ENCODE measurements around the gene IL19. TPM values are rescaled to one million over a fixed set of nuclear protein-coding genes. Genes with fewer than 3 reads are reported as not detected.
A peak's percentile ranks its signal among the peaks of the same experiment; 100 is the strongest.
"Not testable (repeated sequence)": the region's sequence is repeated elsewhere in the genome, so short reads cannot be mapped to it uniquely, and the experiment has no call there.

Gene IL19
- total and polyA plus RNA-seq, 4 donors, result 0.10 to 0.68 (median 0.12) TPM; not detected in 1

DNA sequence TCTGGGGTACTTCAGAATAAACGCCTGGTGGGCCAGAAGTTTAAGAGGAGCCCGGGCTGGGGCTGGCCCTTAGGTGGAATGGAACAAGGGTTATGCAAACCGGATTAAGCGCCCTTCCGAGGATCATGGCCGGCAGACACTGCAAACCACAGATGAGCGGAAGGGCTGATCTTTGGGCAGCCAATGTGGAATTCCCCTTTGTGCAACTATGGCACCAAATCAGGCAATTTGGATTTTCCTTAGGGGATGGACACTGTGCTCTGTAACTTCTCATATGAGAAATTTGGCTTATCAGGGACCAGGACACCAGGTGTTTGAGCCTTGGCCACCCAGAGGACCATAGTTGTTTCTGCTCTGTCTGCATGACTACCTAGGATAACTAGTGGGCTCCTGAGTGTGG lies 7.5 kb downstream of the IL19 start:
- 92 to 95% methylated on average over 7 of the region's 7 CpGs for WGBS, 2 donors
- no peaks in the 10 kb centered on the region for H3K4me1 ChIP-seq (ENCODE audit: control insufficient read depth in 5 of 5, insufficient read depth in 5 of 5, low read length in 5 of 5)
- no peak overlapping the region for H3K27ac ChIP-seq (ENCODE audit: low read depth in 1 of 2, low read length in 1 of 2)
- no peaks in the 10 kb centered on the region for H3K9me3 ChIP-seq (ENCODE audit: control insufficient read depth in 4 of 4, insufficient read depth in 3 of 4, low read length in 3 of 4)
- H3K36me3 ChIP-seq (ENCODE audit: control insufficient read depth in 4 of 4, insufficient read depth in 4 of 4, low read length in 4 of 4), result no peaks in the 10 kb centered on the region
- H3K27me3 ChIP-seq (ENCODE audit: control insufficient read depth in 3 of 3, insufficient read depth in 3 of 3, low read length in 2 of 3), result no peaks in the 10 kb centered on the region
- TF ChIP-seq CTCF (IDR thresholded peaks at IDR 0.05; ENCODE audit: control extremely low read depth, extremely low read depth), result no peak
- no peak overlapping the region for H3K9ac ChIP-seq (ENCODE audit: insufficient read depth in 1 of 2, low read length in 2 of 2)
- no peak overlapping the region for H3K4me3 ChIP-seq
- DNase-seq (no peak), ATAC-seq (ENCODE audit: insufficient read depth, low FRiP score) (no peak)

DNA sequence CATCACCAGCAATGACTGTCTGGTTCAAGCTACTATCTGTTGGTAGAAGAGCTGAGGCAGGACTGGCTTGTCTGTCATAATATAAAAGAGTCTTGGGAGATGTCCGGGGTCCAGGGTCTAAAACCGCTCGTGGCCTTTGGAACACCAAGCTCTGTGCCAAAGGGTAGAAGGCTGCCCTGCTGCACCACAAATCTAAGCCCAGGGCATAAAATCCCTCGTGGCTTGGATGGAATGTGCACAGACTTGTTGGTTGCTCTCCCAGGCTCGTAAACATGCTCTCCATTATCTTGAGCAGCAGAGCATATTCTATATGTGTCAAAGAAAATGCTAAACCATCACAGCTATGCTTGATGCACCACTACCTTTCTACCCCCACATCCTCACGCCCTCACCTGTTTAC lies 8.3 kb downstream of the IL19 start:
- H3K4me3 ChIP-seq; H3K36me3 ChIP-seq (ENCODE audit: control insufficient read depth in 4 of 4, insufficient read depth in 4 of 4, low read length in 4 of 4); H3K4me1 ChIP-seq (ENCODE audit: control insufficient read depth in 5 of 5, insufficient read depth in 5 of 5, low read length in 5 of 5); H3K9me3 ChIP-seq (ENCODE audit: control insufficient read depth in 4 of 4, insufficient read depth in 3 of 4, low read length in 3 of 4); H3K27me3 ChIP-seq (ENCODE audit: control insufficient read depth in 3 of 3, insufficient read depth in 3 of 3, low read length in 2 of 3); DNase-seq; H3K27ac ChIP-seq (ENCODE audit: low read depth in 1 of 2, low read length in 1 of 2); ATAC-seq (ENCODE audit: insufficient read depth, low FRiP score); H3K9ac ChIP-seq (ENCODE audit: insufficient read depth in 1 of 2, low read length in 2 of 2): not testable (repeated sequence)
- WGBS, 2 donors, result 87 to 88% methylated on average over 6 of the region's 6 CpGs

GRCh38 chr1:206779638-206780037 lies 9.1 kb downstream of the IL19 start:
- Histone ChIP-seq H3K27me3 (ENCODE audit: control insufficient read depth in 3 of 3, insufficient read depth in 3 of 3, low read length in 2 of 3) (no peaks in the 10 kb centered on the region), H3K4me3 (peak overlapping the region; percentile 4), H3K9ac (ENCODE audit: insufficient read depth in 1 of 2, low read length in 2 of 2) (no peak overlapping the region), H3K9me3 (ENCODE audit: control insufficient read depth in 4 of 4, insufficient read depth in 3 of 4, low read length in 3 of 4) (no peaks in the 10 kb centered on the region), H3K27ac (ENCODE audit: low read depth in 1 of 2, low read length in 1 of 2) (no peak overlapping the region), H3K4me1 (ENCODE audit: control insufficient read depth in 5 of 5, insufficient read depth in 5 of 5, low read length in 5 of 5) (no peaks in the 10 kb centered on the region), H3K36me3 (ENCODE audit: control insufficient read depth in 4 of 4, insufficient read depth in 4 of 4, low read length in 4 of 4) (no peaks in the 10 kb centered on the region)
- 31 to 63% methylated on average over 2 of the region's 2 CpGs for WGBS, 2 donors
- DNase-seq (no peak), ATAC-seq (ENCODE audit: insufficient read depth, low FRiP score) (no peak)
- no peak for TF ChIP-seq CTCF (IDR thresholded peaks at IDR 0.05; ENCODE audit: control extremely low read depth, extremely low read depth)

GRCh38 chr1:206782448-206782847 lies 11.9 kb downstream of the IL19 start:
- Histone ChIP-seq H3K4me3 (no peak overlapping the region), H3K27ac (ENCODE audit: low read depth in 1 of 2, low read length in 1 of 2) (no peak overlapping the region), H3K4me1 (ENCODE audit: control insufficient read depth in 5 of 5, insufficient read depth in 5 of 5, low read length in 5 of 5) (peaks cover 0 to 4% (median 0%) of the 10 kb centered on the region in 5 donors), H3K9me3 (ENCODE audit: control insufficient read depth in 4 of 4, insufficient read depth in 3 of 4, low read length in 3 of 4) (no peaks in the 10 kb centered on the region), H3K27me3 (ENCODE audit: control insufficient read depth in 3 of 3, insufficient read depth in 3 of 3, low read length in 2 of 3) (peaks cover 0 to 2% (median 0%) of the 10 kb centered on the region in 3 donors), H3K36me3 (ENCODE audit: control insufficient read depth in 4 of 4, insufficient read depth in 4 of 4, low read length in 4 of 4) (no peaks in the 10 kb centered on the region), H3K9ac (ENCODE audit: insufficient read depth in 1 of 2, low read length in 2 of 2) (no peak overlapping the region)
- ATAC-seq (ENCODE audit: insufficient read depth, low FRiP score) (no peak), DNase-seq (no peak)
- 28 to 69% methylated on average over 2 of the region's 2 CpGs for WGBS, 2 donors
- no peak for TF ChIP-seq CTCF (IDR thresholded peaks at IDR 0.05; ENCODE audit: control extremely low read depth, extremely low read depth)

All from lung (tissue), 12 donors.